Stimulated activated CD4-positive, alpha-beta T cell treated with anti-CD3 and anti-CD28 coated beads, Interleukin-4, amount 100 ng/mL, for 1 hour (primary cell): ENCODE data around the gene LRRC58.
"Not testable (repeated sequence)": the region's sequence is repeated elsewhere in the genome, so short reads cannot be mapped to it uniquely, and the experiment has no call there.

Experiments
- DNase-seq: peaks from one replicate; pipeline ENCODE4 v3.0.0-alpha.2; 2020

Gene LRRC58

GRCh38 chr3:120338517-120338916, 10.6 kb downstream of the LRRC58 start:
- DNase-seq = no peak

GRCh38 chr3:120332646-120333045, 16.5 kb downstream of the LRRC58 start:
- no peak for DNase-seq

- no peak for DNase-seq
Observed at GRCh38 chr3:120331076-120331475, 18.1 kb downstream of the LRRC58 start.

GRCh38 chr3:120326784-120327183, 22.4 kb downstream of the LRRC58 start:
- DNase-seq = no peak

- DNase-seq = no peak
Observed at GRCh38 chr3:120324190-120324589, 25.0 kb downstream of the LRRC58 start.

GRCh38 chr3:120323761-120324160, 25.4 kb downstream of the LRRC58 start:
- peak; percentile 19 for DNase-seq

- no peak for DNase-seq
Observed at GRCh38 chr3:120311863-120312794, 37.0 kb downstream of the LRRC58 start.

GRCh38 chr3:120306519-120307455, 42.4 kb downstream of the LRRC58 start:
- no peak for DNase-seq

GRCh38 chr3:120304616-120305015, 44.5 kb downstream of the LRRC58 start:
- no peak for DNase-seq

GRCh38 chr3:120302361-120302760, 46.8 kb downstream of the LRRC58 start:
- no peak for DNase-seq

GRCh38 chr3:120300971-120301370, 48.2 kb downstream of the LRRC58 start:
- DNase-seq = no peak

GRCh38 chr3:120299403-120299802, 49.8 kb downstream of the LRRC58 start:
- DNase-seq = no peak

- DNase-seq = no peak
Observed at GRCh38 chr3:120298996-120299395, 50.2 kb downstream of the LRRC58 start.

GRCh38 chr3:120291552-120291951, 57.6 kb downstream of the LRRC58 start:
- DNase-seq = not testable (repeated sequence)

GRCh38 chr3:120289636-120290035, 59.5 kb downstream of the LRRC58 start:
- no peak for DNase-seq

- no peak for DNase-seq
Observed at GRCh38 chr3:120286465-120286864, 62.7 kb downstream of the LRRC58 start.

GRCh38 chr3:120285508-120285841, 63.7 kb downstream of the LRRC58 start:
- DNase-seq = no peak

GRCh38 chr3:120284747-120285507, 64.2 kb downstream of the LRRC58 start, which contains the start of gene GPR156:
Gene GPR156, minus strand, starts transcription at chr3:120285222. Its CDS starts 41,124 bp downstream, at chr3:120244098.
- DNase-seq = no peak

- no peak for DNase-seq
Observed at GRCh38 chr3:120281261-120281660, 67.9 kb downstream of the LRRC58 start.

- no peak for DNase-seq
Observed at GRCh38 chr3:120280566-120280965, 68.6 kb downstream of the LRRC58 start.

GRCh38 chr3:120280026-120280425, 69.1 kb downstream of the LRRC58 start:
- no peak for DNase-seq

- no peak for DNase-seq
Observed at GRCh38 chr3:120276767-120277166, 72.4 kb downstream of the LRRC58 start.

- DNase-seq = no peak
Observed at GRCh38 chr3:120275618-120276017, 73.5 kb downstream of the LRRC58 start.
